ENCODE data around the gene SYCE1L.

- no peak for TF ChIP-seq CTCF (IDR thresholded peaks at IDR 0.05)
- TF ChIP-seq POLR2A (IDR thresholded peaks at IDR 0.05) = no peak
Observed at GRCh38 chr16:77193377-77193776, 5.8 kb upstream of the SYCE1L start.
